Measurements from ENCODE around the gene PTPMT1.

- TF ChIP-seq CTCF (IDR thresholded peaks at IDR 0.05) (no peak), ZFX (IDR thresholded peaks at IDR 0.05; ENCODE audit: borderline replicate concordance) (no peak)
Observed at GRCh38 chr11:47534704-47535251, 30.6 kb upstream of the PTPMT1 start.

Data from 22Rv1 (cell line).